Measurements from ENCODE around the gene SNED1.
"Not testable (repeated sequence)": the region's sequence is repeated elsewhere in the genome, so short reads cannot be mapped to it uniquely, and the experiment has no call there.

Gene SNED1

DNA sequence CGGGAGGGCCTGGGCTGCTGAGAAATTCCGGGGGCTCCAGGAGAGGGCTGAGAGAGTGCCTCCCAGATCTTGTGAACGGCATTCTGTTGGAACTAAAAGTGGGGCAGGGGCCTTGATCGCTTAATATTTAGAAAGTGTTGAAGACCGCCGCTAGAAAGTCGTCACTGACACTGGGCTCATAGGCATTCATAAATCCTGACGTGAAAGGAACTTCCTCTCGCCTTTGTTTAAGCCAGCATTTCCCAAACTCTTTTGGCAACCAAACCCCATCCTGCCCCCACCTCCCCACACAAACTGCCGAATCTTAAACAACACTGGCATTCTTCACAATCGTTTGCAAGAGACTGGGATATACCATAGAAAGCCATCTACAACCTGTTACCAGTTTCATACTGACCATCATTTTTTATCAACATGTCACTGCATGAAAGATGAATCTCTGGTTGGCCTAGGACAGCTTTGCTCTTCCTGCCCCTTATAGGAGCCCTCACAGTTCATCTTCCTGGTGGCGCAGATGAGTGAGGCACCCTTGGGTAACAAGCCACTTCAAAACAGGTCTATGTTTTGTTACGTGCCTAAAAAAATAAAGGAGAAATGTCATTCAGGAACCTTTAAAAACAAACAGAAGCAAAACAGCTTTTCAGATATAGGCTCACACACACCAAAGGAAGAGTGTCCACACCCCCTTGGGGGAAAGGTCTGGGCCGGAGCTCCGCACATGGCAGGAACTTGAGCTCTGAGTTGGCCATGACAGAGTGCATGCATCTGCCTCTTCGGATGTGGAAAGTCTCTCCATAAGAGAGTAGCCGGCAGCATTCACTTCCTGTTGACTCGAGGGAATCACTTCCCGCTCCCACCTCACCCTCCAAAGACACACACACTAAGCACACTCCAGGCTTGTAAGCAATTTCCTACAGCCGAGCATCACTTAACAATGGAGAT lies 90.6 kb downstream of the SNED1 start:
- no peak for DNase-seq

DNA sequence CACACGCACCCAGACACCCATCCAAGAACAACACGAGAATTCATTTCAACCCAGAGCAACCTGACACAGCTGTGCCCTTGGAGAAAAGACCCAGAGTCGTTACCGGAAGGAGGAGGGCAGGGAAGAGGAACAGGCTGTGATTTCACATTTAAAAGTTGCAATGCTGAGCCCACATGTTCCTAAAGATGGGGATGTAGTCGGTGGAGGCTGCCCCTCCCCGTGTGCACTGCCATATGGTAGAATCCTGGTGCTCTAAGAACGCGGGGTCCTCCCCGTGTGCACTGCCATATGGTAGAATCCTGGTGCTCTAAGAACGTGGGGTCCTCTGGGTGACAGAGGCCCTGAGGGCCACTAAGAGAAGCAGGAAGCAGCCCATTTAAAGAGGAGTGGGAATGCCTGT lies 92.8 kb downstream of the SNED1 start:
- no peak for DNase-seq

- no peak for DNase-seq
Observed at GRCh38 chr2:241091734-241092445, 93.5 kb downstream of the SNED1 start.

DNA sequence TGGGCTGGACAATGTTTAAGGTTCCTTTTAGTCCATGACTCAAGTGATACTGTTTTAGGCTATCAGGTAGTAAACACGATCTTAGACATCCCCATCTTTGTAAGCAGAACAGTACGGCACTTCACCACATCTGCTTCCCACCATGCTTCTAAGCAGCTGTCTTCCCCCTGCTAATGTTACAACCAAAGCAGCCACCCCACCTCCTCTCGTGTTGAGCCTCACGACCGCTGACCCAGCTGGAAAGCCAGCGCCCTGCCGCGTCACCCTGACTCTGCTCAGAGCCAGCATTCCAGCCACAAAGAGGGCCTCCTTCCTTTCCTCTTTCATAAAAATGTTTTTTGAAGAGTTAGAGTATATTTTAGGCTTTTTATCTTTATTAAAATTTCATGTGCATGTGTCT lies 94.3 kb downstream of the SNED1 start:
- no peak for DNase-seq

- DNase-seq = not testable (repeated sequence)
Observed at GRCh38 chr2:241093133-241093781, 94.8 kb downstream of the SNED1 start.

DNA sequence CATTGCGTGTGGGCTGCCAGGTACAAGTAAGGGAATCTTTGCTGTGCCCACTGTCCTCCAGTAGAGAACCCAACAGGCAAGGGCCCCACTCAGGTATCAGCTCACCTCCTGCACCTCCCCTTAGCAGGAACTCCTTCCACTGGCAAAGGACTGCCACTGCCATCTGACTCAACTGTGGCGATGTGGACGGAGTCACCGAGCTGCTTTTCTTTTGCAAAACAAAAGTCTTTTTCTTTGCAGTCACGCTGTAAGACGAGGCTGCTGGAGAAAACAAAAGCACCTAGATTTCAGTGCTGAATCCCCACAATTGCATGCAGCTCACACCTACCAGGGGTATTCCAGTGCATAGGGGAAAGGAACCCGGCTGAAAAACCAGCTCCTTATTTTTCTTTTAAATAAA lies 95.8 kb downstream of the SNED1 start:
- DNase-seq = no peak

DNA sequence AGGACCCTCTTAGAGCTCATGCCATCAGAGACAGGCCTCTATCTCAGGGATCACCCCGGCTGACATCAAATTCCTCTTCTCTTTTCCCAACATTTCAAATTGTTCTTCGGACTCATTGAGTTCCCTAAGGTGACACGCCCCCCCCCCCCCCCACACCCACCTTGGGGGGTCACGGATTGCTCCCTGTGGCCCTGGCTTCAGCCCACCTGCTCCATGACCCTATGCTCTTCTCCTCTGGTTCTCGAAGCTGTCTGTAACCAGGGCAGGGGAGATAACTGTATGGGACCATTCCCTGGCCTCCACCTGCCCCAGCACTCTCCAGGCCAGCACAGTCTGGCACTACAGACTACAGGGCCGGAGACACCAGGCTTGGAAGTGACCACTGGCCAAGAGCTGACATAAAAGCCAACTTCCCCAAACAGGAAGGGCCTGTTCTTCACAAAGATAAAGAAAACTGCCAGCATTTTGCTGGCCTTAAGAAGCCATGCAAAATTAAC lies 96.6 kb downstream of the SNED1 start:
- DNase-seq = no peak

DNA sequence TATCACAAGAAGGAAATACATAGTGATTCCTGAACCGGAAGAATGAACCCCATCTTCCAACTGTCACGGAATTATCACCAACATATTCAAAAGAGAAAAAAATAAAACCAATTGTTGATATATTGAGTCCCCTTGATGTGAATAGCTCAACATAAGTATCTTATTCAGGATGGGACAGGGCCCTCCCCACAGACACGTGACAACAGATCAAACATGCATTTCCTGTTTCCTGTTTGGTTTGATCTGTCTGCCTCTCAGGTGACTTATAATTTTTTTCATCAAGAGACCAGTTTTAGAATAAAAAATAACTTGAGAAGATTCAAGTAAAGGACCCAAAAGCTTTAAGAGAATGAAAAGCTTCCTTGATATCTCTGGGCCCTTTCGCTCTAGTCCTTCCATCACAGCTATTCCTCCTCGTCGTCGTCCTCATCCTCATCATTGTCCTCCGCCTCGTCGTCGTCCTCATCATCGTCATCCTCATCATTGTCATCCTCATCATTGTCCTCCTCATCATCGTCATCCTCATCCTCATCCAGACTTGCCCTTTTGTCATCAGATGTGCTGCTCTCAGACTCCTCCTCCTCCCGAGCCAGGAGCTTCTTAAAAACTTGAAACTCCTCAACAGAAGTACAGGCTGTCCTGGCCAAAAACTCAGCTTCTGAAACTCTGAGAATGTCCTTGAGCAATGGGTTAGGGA lies 97.3 kb downstream of the SNED1 start:
- peak; percentile 59 to 76 for DNase-seq

DNA sequence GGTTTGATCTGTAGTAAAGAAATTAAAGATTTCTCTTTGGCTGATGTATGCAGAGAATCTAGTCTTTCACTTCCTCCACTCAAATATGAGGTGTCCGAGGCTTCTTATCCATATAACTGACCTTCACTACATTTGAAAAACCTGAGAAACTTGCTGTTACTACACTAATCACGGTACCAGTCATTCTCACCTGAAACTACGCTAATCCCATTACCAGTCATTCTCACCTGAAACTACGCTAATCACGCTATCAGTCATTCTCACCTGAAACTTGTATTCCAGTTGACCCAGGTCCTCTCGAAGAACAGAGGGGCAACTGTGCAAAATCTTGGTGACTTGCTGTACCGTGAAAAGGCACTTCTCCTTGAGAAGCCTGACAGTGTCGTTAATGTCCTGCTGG lies 98.6 kb downstream of the SNED1 start:
- DNase-seq = no peak

DNA sequence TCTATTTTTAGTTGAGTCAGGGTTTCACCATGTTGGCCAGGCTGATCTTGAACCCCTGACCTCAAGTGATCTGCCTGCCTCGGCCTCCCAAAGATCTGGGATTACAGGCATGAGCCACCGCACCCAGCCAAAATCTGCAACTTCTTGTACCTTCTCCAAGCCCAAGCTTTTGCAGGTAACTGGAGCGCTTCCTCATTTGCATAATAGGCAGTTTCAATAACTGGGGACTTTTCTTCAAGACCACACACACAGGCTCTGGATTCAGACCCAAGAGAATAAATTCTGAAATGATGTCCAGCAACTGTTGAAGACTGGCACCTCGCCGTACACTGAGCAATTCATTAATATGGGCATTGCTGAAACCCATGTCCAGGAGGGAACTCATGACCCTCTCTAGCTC lies 100.8 kb downstream of the SNED1 start:
- no peak for DNase-seq

- peak; percentile 88 to 90 for DNase-seq
Observed at GRCh38 chr2:241102239-241102803, 103.9 kb downstream of the SNED1 start, which contains the start of gene MTERF4. Gene MTERF4, minus strand, starts transcription at chr2:241102287. Its CDS starts 14 bp downstream, at chr2:241102273.

DNA sequence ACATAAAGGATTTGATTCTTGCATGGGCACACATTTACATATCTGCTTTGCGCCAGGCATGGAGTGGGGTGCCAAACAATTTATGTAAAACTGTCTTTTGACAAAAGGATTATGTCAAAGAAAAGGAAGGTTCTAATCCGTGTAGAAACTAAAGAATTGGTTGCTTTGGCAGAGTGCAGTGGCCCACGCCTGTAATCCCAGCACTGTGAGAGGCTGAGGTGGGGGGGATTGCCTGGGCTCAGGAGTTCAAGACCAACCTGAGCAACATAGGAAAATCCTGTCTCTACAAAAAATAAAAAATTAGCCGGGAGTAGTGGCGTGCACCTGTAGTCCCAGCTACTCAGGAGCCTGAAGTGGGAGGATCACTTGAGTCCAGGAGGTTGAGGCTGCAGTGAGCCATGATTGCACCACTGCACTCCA lies 104.8 kb downstream of the SNED1 start:
- DNase-seq = no peak

DNA sequence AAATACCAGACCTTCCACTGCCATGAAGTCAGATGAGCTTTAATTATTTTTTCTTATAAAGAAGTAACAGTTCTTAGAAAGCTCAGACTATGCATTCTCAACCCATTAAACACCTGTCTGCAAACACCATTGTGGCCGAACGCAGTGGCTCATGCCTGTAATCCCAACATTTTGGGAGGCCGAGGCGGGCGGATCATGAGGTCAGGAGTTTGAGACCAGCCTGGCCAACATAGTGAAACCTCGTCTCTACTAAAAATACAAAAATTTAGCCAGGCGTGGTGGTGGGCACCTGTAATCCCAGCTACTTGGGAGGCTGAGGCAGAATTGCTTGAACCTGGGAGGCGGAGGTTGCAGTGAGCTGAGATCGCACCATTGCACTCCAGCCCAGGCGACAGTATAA lies 106.2 kb downstream of the SNED1 start:
- DNase-seq = not testable (repeated sequence)

- DNase-seq = no peak
Observed at GRCh38 chr2:241105641-241106040, 107.2 kb downstream of the SNED1 start.

DNA sequence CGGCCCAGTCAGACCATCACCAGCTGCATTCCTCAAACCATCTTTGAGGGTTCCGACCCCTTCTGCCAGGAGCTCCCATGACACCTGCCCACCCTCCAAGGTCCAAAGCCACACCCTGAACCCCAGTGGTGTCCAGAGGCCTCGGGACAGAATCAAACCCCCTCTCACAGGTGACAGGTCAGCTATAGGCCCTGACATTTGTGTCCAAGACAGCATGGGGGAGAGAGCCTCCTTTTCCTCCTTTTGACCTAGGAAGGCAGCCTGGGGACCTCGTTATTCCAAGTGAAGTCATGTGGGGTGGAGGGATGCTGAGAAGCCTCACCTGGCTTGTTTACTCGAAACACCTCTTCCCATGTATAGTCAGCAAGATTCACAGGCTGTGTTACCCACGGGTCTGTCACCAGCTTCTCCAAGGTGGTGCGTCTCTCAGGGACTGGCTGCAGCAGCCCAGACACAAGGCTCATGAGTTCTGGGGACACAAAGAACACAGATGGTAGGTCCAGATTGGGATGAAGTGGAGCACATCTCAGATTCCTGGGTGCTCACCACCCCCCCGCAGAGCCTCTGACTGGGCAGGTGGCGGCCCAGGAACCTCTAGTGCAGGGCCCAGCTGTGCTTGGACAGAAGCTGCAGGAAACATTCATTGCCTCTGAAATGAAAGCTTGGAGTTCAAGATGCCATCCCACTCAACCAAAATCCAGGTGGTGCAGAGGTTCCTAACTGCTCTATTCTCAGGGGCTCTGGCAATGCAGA lies 108.8 kb downstream of the SNED1 start:
- DNase-seq = no peak

DNA sequence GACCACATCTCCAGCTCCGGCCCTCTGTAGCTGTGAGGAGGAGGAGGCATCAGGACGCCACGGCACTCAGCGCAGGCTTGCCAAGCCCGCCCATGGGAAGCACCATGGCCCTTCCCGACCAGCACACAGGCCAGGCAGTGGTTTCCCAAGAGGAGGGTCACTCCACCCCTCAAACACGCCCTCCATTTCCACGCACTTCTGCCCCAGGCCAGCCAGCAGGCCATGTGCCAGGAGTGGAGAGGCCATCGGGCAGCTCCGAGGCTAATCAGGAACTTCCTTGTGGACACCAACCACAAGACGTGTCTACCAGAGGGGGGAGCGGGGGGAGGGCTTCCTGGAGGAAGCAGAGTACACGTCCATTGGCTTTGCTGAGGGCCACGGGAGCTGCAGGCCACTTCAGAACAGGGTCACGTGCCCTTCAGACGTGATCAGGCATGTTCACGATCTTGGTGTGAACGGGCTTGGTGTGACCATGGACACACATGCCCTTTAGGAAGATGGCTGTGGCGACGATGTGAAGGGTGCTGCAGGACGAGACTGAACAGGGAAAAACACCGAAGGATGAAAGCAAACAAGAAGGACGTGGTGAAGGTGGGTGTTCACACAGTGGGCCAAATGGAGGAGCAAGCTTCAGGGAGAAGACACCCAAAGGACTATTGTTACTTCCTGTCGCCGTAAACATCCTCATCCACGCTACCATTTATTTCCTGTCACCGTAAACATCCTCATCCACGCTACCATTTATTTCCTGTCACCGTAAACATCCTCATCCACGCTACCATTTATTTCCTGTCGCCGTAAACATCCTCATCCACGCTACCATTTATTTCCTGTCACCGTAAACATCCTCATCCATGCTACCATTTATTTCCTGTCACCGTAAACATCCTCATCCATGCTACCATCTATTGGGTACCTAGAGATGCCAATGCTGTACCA lies 110.1 kb downstream of the SNED1 start:
- DNase-seq = peak; percentile 43 to 60

DNA sequence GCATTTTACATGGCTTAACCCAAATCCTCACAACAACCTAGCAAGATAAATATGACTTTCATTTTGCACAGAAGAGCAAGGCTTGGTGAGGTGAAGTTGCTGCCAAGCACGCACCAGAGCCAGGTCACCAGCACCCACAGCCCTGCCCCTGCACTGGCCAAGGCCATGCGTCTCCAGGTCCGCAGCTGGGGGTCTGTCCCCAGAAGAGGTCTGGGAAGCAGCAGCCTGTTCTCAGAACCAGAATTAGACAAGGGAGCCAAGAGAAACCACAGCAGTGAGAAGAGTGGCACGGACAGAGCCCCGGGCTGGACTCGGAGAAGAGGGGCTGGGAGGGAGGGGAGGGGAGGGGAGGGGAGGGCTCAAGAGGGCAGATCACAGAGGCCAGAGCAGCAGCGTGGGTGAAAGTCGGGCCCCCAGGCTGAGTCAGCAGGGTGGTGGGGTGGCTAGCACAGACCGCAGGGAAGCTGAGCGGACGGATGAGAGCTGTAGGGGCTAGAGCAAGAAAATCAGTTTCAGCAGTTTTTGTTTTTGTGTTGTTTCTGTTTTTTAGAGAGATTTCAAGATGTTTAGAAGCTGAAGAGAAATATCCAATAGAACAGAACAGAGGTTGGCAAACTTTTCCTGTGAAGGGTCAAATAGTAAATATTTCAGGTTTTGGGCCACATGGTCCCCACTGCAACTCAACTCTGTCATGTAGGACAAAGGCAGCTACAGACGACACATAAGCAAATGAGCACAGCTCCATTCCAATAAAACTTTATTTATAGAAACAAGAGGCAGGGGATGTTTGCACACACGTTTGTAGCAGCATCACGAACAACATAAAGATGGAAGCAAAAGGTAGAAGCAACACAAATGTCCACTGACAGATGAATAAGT lies 111.0 kb downstream of the SNED1 start:
- no peak for DNase-seq

DNA sequence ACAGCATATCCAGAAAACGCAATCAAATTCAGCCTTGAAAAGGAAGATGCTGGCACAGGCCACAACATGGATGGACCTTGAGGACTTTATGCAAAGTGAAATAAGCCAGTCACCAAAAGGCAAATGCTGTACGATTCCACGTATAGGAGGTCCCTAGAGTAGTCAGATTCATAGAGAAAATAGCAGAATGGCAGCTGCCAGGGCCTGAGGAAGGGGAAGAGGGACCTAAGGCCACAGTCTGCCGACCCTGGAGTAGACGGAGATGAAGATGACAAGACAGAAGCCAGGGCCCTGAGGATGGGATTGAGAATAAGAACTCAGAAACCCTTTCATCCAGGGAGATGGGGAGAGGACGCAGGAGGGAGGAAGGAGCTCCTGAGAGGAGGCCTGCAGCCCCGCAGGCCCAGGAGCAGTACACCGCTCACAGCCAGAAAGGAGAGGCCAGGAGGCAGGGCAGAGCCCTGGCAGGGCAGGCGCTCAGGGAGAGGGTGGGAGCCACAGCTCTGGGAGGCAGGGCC lies 111.7 kb downstream of the SNED1 start:
- DNase-seq = no peak

All from CD4-positive, alpha-beta T cell treated with Interleukin-1 beta for 1 hour (primary cell).